Inferior parietal cortex (tissue), 1 donor: ENCODE results near the gene CDH26.
"Not testable (repeated sequence)": the region's sequence is repeated elsewhere in the genome, so short reads cannot be mapped to it uniquely, and the experiment has no call there.

Source experiments
- DNase-seq: peaks from one replicate; pipeline ENCODE4 v3.0.0-alpha.2; 2016; ENCODE audit errors: extremely low spot score

The CDH26 gene

GRCh38 chr20:60013296-60014139 lies 55.3 kb downstream of the CDH26 start:
- DNase-seq: no peak

- DNase-seq: no peak
Measured at GRCh38 chr20:60016406-60016805, 58.2 kb downstream of the CDH26 start.

GRCh38 chr20:60020251-60020650 lies 62.0 kb downstream of the CDH26 start:
- DNase-seq: no peak

- no peak for DNase-seq
Measured at GRCh38 chr20:60021104-60021503, 62.9 kb downstream of the CDH26 start.

GRCh38 chr20:60022849-60023248 lies 64.6 kb downstream of the CDH26 start:
- no peak for DNase-seq

- no peak for DNase-seq
Measured at GRCh38 chr20:60024245-60024644, 66.0 kb downstream of the CDH26 start.

GRCh38 chr20:60024801-60025200 lies 66.6 kb downstream of the CDH26 start:
- no peak for DNase-seq

- no peak for DNase-seq
Measured at GRCh38 chr20:60026010-60026409, 67.8 kb downstream of the CDH26 start.

GRCh38 chr20:60030471-60030870 lies 72.2 kb downstream of the CDH26 start:
- no peak for DNase-seq

- DNase-seq: no peak
Measured at GRCh38 chr20:60031107-60031506, 72.9 kb downstream of the CDH26 start.

GRCh38 chr20:60034231-60035110 lies 76.2 kb downstream of the CDH26 start:
- no peak for DNase-seq

GRCh38 chr20:60035486-60035885 lies 77.3 kb downstream of the CDH26 start:
- no peak for DNase-seq

- no peak for DNase-seq
Measured at GRCh38 chr20:60036346-60036745, 78.1 kb downstream of the CDH26 start.

GRCh38 chr20:60036746-60037499 lies 78.7 kb downstream of the CDH26 start:
- DNase-seq: no peak

GRCh38 chr20:60038400-60039008 lies 80.3 kb downstream of the CDH26 start:
- DNase-seq: no peak

GRCh38 chr20:60039526-60039925 lies 81.3 kb downstream of the CDH26 start:
- DNase-seq: no peak

- DNase-seq: no peak
Measured at GRCh38 chr20:60040471-60041162, 82.4 kb downstream of the CDH26 start.

- not testable (repeated sequence) for DNase-seq
Measured at GRCh38 chr20:60041436-60042165, 83.4 kb downstream of the CDH26 start.

- DNase-seq: no peak
Measured at GRCh38 chr20:60043435-60043834, 85.2 kb downstream of the CDH26 start.

GRCh38 chr20:60046011-60046413 lies 87.8 kb downstream of the CDH26 start:
- no peak for DNase-seq
